ENCODE data around the gene MSTO1. TPM values are rescaled to one million over a fixed set of nuclear protein-coding genes. Genes with fewer than 3 reads are reported as not detected.
"Not testable (repeated sequence)": the region's sequence is repeated elsewhere in the genome, so short reads cannot be mapped to it uniquely, and the experiment has no call there.

Gene MSTO1
- total RNA-seq (37.8 and 52.7 TPM in 2 replicates), polyA plus RNA-seq (59.8 and 70.5 TPM in 2 replicates)

GRCh38 chr1:155609515-155610256 lies at the start of gene MSTO1:
MSTO1 (plus strand) TSS chr1:155610218; CDS start chr1:155610249, 31 bp downstream.
- no peaks in the 10 kb centered on the region for H3K27me3 ChIP-seq
- no peaks in the 10 kb centered on the region for H3K4me1 ChIP-seq (ENCODE audit: low read depth)
- H3K4me3 ChIP-seq: peak within 1 kb of the TSS; percentile 46
- peak within 1 kb of the TSS; percentile 71 for H3K27ac ChIP-seq
- peak; percentile 98 to 99 for DNase-seq (ENCODE audit: low read depth in 1 of 2, low spot score in 1 of 2)
- no peaks in the 10 kb centered on the region for H3K9me3 ChIP-seq (ENCODE audit: low read depth)
- H3K36me3 ChIP-seq: peaks cover 3% of the 10 kb centered on the region
- TF ChIP-seq CTCF (IDR thresholded peaks at IDR 0.05; ENCODE audit: low read depth, low read length): no peak

GRCh38 chr1:155561779-155562580 lies 48.0 kb upstream of the MSTO1 start:
- not testable (repeated sequence) for H3K9me3 ChIP-seq (ENCODE audit: low read depth); H3K27me3 ChIP-seq; H3K36me3 ChIP-seq
- H3K27ac ChIP-seq: peak overlapping the region; percentile 100
- H3K4me3 ChIP-seq: peak overlapping the region; percentile 100
- DNase-seq (ENCODE audit: low read depth in 1 of 2, low spot score in 1 of 2): peak in 1 of 2 donors; percentile 75
- peaks cover 15% of the 10 kb centered on the region for H3K4me1 ChIP-seq (ENCODE audit: low read depth)

- Histone ChIP-seq H3K27ac (peak within 1 kb of the TSS; percentile 100), H3K9me3 (ENCODE audit: low read depth) (no peaks in the 10 kb centered on the region), H3K27me3 (no peaks in the 10 kb centered on the region), H3K4me3 (peak within 1 kb of the TSS; percentile 100), H3K36me3 (no peaks in the 10 kb centered on the region), H3K4me1 (ENCODE audit: low read depth) (peaks cover 15% of the 10 kb centered on the region)
- DNase-seq (ENCODE audit: low read depth in 1 of 2, low spot score in 1 of 2): peak; percentile 94 to 97
- TF ChIP-seq CTCF (IDR thresholded peaks at IDR 0.05; ENCODE audit: low read depth, low read length): no peak
Observed at GRCh38 chr1:155562581-155563376, 47.2 kb upstream of the MSTO1 start, which contains the start of gene ASH1L. ASH1L (minus strand) TSS chr1:155562803; CDS start chr1:155521519, 41,284 bp downstream.

- Histone ChIP-seq H3K27ac (peak overlapping the region; percentile 100), H3K4me1 (ENCODE audit: low read depth) (peaks cover 15% of the 10 kb centered on the region), H3K4me3 (peak overlapping the region; percentile 100)
- not testable (repeated sequence) for H3K27me3 ChIP-seq; H3K36me3 ChIP-seq; H3K9me3 ChIP-seq (ENCODE audit: low read depth)
- peak in 1 of 2 donors; percentile 15 for DNase-seq (ENCODE audit: low read depth in 1 of 2, low spot score in 1 of 2)
Observed at GRCh38 chr1:155563377-155564022, 46.5 kb upstream of the MSTO1 start.

- H3K4me1 ChIP-seq (ENCODE audit: low read depth): peaks cover 9% of the 10 kb centered on the region
- H3K9me3 ChIP-seq (ENCODE audit: low read depth): no peaks in the 10 kb centered on the region
- peak in 1 of 2 donors; percentile 73 for DNase-seq (ENCODE audit: low read depth in 1 of 2, low spot score in 1 of 2)
- no peak for TF ChIP-seq CTCF (IDR thresholded peaks at IDR 0.05; ENCODE audit: low read depth, low read length)
- no peaks in the 10 kb centered on the region for H3K27me3 ChIP-seq
- H3K36me3 ChIP-seq: no peaks in the 10 kb centered on the region
- peak overlapping the region; percentile 39 for H3K27ac ChIP-seq
- no peak overlapping the region for H3K4me3 ChIP-seq
Observed at GRCh38 chr1:155569988-155570592, 39.9 kb upstream of the MSTO1 start.

Measured in cardiac muscle cell (in vitro differentiated cells and primary cell).